Measurements from ENCODE around the gene PKN1.

Gene PKN1

DNA sequence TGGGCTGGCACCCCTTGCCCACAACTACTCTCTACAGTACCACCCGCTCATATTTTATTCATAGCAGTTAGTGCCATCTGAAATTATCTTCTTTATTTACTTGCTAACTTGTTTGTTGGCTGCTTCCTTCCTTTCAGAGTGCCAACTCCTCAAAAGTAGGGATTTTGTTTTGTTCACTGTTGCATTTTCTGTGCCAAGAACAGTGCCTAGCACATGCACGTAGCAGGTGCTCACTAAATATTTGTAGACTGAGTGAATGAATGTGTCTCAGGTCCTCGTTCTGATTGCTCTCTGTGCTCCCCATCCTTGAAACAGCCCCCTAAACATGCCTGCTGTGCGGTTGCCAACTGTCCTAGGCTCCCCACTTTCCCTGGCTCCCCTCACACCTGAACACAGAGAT lies 61.3 kb downstream of the PKN1 start:
- no peak overlapping the region for H3K4me3 ChIP-seq (ENCODE audit: low read depth, low read length)
- no peak for TF ChIP-seq POLR2A (IDR thresholded peaks at IDR 0.05; ENCODE audit: extremely low read depth, insufficient read length)
- no peak for TF ChIP-seq MYC (IDR thresholded peaks at IDR 0.05; ENCODE audit: low read depth, low read length)
- TF ChIP-seq, protein P1, sequence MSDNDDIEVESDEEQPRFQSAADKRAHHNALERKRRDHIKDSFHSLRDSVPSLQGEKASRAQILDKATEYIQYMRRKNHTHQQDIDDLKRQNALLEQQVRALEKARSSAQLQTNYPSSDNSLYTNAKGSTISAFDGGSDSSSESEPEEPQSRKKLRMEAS (IDR thresholded peaks at IDR 0.05; ENCODE audit: low read depth, low read length) = no peak
- TF ChIP-seq, protein P2, sequence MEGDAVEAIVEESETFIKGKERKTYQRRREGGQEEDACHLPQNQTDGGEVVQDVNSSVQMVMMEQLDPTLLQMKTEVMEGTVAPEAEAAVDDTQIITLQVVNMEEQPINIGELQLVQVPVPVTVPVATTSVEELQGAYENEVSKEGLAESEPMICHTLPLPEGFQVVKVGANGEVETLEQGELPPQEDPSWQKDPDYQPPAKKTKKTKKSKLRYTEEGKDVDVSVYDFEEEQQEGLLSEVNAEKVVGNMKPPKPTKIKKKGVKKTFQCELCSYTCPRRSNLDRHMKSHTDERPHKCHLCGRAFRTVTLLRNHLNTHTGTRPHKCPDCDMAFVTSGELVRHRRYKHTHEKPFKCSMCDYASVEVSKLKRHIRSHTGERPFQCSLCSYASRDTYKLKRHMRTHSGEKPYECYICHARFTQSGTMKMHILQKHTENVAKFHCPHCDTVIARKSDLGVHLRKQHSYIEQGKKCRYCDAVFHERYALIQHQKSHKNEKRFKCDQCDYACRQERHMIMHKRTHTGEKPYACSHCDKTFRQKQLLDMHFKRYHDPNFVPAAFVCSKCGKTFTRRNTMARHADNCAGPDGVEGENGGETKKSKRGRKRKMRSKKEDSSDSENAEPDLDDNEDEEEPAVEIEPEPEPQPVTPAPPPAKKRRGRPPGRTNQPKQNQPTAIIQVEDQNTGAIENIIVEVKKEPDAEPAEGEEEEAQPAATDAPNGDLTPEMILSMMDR (IDR thresholded peaks at IDR 0.05; ENCODE audit: low read depth, low read length) = no peak
- no peak for DNase-seq (ENCODE audit: low read depth)

GRCh38 chr19:14494910-14495671 lies 62.0 kb downstream of the PKN1 start:
- H3K4me3 ChIP-seq (ENCODE audit: low read depth, low read length) = no peak overlapping the region
- TF ChIP-seq, protein P1 (IDR thresholded peaks at IDR 0.05; ENCODE audit: low read depth, low read length) = no peak
- TF ChIP-seq MYC (IDR thresholded peaks at IDR 0.05; ENCODE audit: low read depth, low read length) (no peak), POLR2A (IDR thresholded peaks at IDR 0.05; ENCODE audit: extremely low read depth, insufficient read length) (no peak)
- TF ChIP-seq, protein P2 (IDR thresholded peaks at IDR 0.05; ENCODE audit: low read depth, low read length) = no peak
- DNase-seq (ENCODE audit: low read depth) = no peak

DNA sequence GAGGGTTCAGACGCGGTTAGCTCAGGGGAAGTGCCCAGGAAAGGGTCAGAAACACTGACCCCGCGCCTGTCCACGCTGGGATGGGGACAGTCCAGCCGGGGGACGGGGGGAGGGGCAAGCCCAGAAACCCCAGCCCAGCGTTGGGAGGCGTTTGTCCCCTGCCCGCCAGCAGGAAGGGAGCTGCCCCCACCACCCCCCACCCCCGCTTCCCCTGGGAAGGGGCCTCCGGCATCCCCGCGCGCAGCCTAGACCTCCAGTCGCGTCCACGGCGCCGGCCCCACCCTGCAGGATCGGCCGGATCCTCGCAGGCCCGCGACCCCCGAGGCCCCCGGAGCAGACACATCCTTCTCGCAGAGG lies 62.5 kb downstream of the PKN1 start:
- no peak overlapping the region for H3K4me3 ChIP-seq (ENCODE audit: low read depth, low read length)

DNA sequence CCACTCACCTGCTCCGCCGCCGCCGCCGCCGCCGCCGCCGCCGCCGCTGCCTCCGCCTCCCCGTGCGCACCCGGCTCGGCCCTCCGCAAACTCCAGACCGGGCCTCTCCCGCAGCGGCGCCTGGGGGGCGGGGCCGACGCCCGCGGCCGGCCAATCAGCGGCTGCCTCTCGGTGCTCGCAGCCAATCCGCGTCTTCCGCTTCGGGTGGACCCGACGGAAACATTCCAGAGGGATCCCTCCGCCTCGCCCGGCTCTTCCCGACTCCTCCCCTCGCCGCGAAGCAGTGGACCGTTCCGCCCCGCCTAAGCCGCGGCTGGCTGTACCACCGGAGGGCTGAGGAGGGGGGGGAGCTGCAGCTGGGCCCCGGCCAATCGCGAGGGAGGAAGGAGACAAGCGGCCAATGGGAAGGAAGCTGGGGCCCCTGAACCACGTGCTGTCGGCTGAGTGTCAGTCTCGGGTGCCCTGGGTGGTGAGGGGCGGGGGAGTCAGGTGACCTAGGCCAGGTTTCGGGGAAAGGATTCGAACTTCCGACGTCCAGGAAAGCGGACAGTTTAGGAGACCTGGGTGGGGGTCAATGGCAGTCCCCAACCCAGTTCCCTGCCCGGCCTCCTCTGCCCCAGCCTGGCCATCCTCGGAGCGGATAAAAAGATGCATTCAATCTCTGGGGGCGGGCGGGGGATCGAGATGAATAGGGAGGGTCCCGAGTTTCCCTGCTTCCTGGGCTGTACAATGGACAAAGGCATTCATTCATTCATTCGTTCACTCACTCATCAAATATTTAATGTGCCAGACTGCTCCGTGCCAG lies 63.1 kb downstream of the PKN1 start, which contains the start of gene GIPC1:
TSS of gene GIPC1 (minus strand) at position 99 of the 805 bp plus-strand sequence. CDS start 13,151 bp downstream, outside the sequence.
- DNase-seq (ENCODE audit: low read depth) = peak; percentile 88
- TF ChIP-seq, protein P2 (IDR thresholded peaks at IDR 0.05; ENCODE audit: low read depth, low read length) = no peak
- TF ChIP-seq POLR2A (IDR thresholded peaks at IDR 0.05; ENCODE audit: extremely low read depth, insufficient read length) (no peak), MYC (IDR thresholded peaks at IDR 0.05; ENCODE audit: low read depth, low read length) (peak; percentile 56)
- TF ChIP-seq, protein P1 (IDR thresholded peaks at IDR 0.05; ENCODE audit: low read depth, low read length) = peak; percentile 97
- peak within 1 kb of the TSS; percentile 34 for H3K4me3 ChIP-seq (ENCODE audit: low read depth, low read length)

More for the DNA sequence above, 62.5 kb downstream of the PKN1 start:
- no peak for DNase-seq (ENCODE audit: low read depth)
- TF ChIP-seq, protein P1 (IDR thresholded peaks at IDR 0.05; ENCODE audit: low read depth, low read length) = no peak
- no peak for TF ChIP-seq MYC (IDR thresholded peaks at IDR 0.05; ENCODE audit: low read depth, low read length)
- no peak for TF ChIP-seq POLR2A (IDR thresholded peaks at IDR 0.05; ENCODE audit: extremely low read depth, insufficient read length)
- TF ChIP-seq, protein P2 (IDR thresholded peaks at IDR 0.05; ENCODE audit: low read depth, low read length) = no peak

DNA sequence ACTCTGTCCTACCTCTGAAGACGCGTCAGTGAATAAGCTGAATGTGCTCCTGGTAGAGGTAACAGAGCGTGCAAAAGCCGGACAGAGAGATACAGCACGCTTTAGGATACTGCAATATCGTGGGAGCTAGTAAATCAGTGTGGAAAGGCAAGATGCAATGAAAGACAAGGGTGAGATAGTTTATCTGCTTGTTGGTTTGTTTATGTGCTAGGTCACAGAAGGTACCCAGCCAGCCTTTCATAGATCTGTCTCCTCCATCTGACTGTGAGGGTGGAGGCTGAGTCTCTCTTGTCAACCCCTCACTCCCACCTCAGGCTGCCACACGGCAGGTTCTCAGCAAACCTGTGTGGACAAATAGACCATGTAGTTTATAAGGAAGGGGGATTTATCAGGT lies 63.7 kb downstream of the PKN1 start:
- no peak overlapping the region for H3K4me3 ChIP-seq (ENCODE audit: low read depth, low read length)
- TF ChIP-seq MYC (IDR thresholded peaks at IDR 0.05; ENCODE audit: low read depth, low read length) = no peak
- TF ChIP-seq POLR2A (IDR thresholded peaks at IDR 0.05; ENCODE audit: extremely low read depth, insufficient read length) = no peak
- TF ChIP-seq, protein P2 (IDR thresholded peaks at IDR 0.05; ENCODE audit: low read depth, low read length) = no peak
- TF ChIP-seq, protein P1 (IDR thresholded peaks at IDR 0.05; ENCODE audit: low read depth, low read length) = no peak
- DNase-seq (ENCODE audit: low read depth) = no peak
